KMS-11 (cell line): ENCODE data around the gene KCTD15.

ENCODE experiments used
- H2AFZ ChIP-seq: fragments of 200-600 bp; sonication (generic); 2 replicates; pipeline ENCODE4 v1.6.1; 2016; ENCODE audit warnings: antibody characterized with exemption, mixed run types, low read depth
- H3K27ac ChIP-seq: fragments of 200-600 bp; sonication (generic); 2 replicates; pipeline ENCODE4 v1.6.1; 2016; ENCODE audit warnings: mild to moderate bottlenecking, mixed run types
- H3K27me3 ChIP-seq: fragments of 200-600 bp; sonication (generic); 2 replicates; pipeline ENCODE4 v1.6.1; 2017; ENCODE audit warnings: mild to moderate bottlenecking, low read depth, mixed run types, moderate library complexity; ENCODE audit not compliant: insufficient read depth
- H3K36me3 ChIP-seq: fragments of 200-600 bp; sonication (generic); 2 replicates; pipeline ENCODE4 v1.6.1; 2017; ENCODE audit warnings: mild to moderate bottlenecking, mixed run types; ENCODE audit not compliant: insufficient read depth
- H3K4me1 ChIP-seq: fragments of 200-600 bp; sonication (generic); 2 replicates; pipeline ENCODE4 v1.6.1; 2016; ENCODE audit warnings: mild to moderate bottlenecking, low read depth, mixed run types; ENCODE audit not compliant: poor library complexity, severe bottlenecking
- H3K4me2 ChIP-seq: fragments of 200-600 bp; sonication (generic); 2 replicates; pipeline ENCODE4 v1.7.0; 2016; ENCODE audit warnings: mild to moderate bottlenecking, mixed run types
- H3K4me3 ChIP-seq: fragments of 200-600 bp; sonication (generic); IDR thresholded peaks from 2 replicates; pipeline ENCODE4 v1.6.1; 2017; ENCODE audit warnings: low read depth, low read length, mixed read lengths; ENCODE audit not compliant: insufficient read depth
- H3K79me2 ChIP-seq: fragments of 200-600 bp; sonication (generic); 2 replicates; pipeline ENCODE4 v1.6.1; 2016; ENCODE audit warnings: low read depth, mixed run types; ENCODE audit not compliant: insufficient read depth
- H3K9ac ChIP-seq: fragments of 200-600 bp; sonication (generic); 2 replicates; pipeline ENCODE4 v1.6.1; 2016; ENCODE audit warnings: mild to moderate bottlenecking, mixed run types
- H4K20me1 ChIP-seq: fragments of 200-600 bp; sonication (generic); 2 replicates; pipeline ENCODE4 v1.6.1; 2016; ENCODE audit warnings: mild to moderate bottlenecking, mixed run types; ENCODE audit not compliant: insufficient read depth
- CTCF ChIP-seq: fragments of 200-600 bp; sonication (generic); conservative IDR thresholded peaks from 2 replicates; pipeline ENCODE4 v1.6.1; 2017; ENCODE audit warnings: low read depth, mild to moderate bottlenecking, antibody characterized with exemption, low read length, moderate library complexity, mixed read lengths

The KCTD15 gene

GRCh38 chr19:33864311-33864850 is 67.7 kb downstream of the KCTD15 start:
- H3K4me1 ChIP-seq, result no peaks in the 10 kb centered on the region
- no peak overlapping the region for H3K4me2 ChIP-seq
- no peaks in the 10 kb centered on the region for H3K27me3 ChIP-seq
- TF ChIP-seq CTCF, result no peak
- no peaks in the 10 kb centered on the region for H3K79me2 ChIP-seq
- no peak overlapping the region for H2AFZ ChIP-seq
- H3K4me3 ChIP-seq, result no peak overlapping the region
- H3K9ac ChIP-seq, result no peak overlapping the region
- no peaks in the 10 kb centered on the region for H3K36me3 ChIP-seq
- no peak overlapping the region for H3K27ac ChIP-seq
- no peaks in the 10 kb centered on the region for H4K20me1 ChIP-seq

- no peak for TF ChIP-seq CTCF
Measured at GRCh38 chr19:33865306-33865705, 68.6 kb downstream of the KCTD15 start.

More at GRCh38 chr19:33865306-33865705, 68.6 kb downstream of the KCTD15 start:
- Histone ChIP-seq H3K27ac (no peak overlapping the region), H3K4me1 (no peaks in the 10 kb centered on the region), H3K4me3 (no peak overlapping the region), H4K20me1 (no peaks in the 10 kb centered on the region), H2AFZ (no peak overlapping the region), H3K4me2 (no peak overlapping the region), H3K27me3 (no peaks in the 10 kb centered on the region), H3K9ac (no peak overlapping the region), H3K36me3 (no peaks in the 10 kb centered on the region), H3K79me2 (no peaks in the 10 kb centered on the region)
